ENCODE data around the gene USP1. TPM values are rescaled to one million over a fixed set of nuclear protein-coding genes. Genes with fewer than 3 reads are reported as not detected.

Gene USP1
- total RNA-seq, 4 donors from 2014 or later: 17.6 to 26.4 (median 20.7) TPM

DNA sequence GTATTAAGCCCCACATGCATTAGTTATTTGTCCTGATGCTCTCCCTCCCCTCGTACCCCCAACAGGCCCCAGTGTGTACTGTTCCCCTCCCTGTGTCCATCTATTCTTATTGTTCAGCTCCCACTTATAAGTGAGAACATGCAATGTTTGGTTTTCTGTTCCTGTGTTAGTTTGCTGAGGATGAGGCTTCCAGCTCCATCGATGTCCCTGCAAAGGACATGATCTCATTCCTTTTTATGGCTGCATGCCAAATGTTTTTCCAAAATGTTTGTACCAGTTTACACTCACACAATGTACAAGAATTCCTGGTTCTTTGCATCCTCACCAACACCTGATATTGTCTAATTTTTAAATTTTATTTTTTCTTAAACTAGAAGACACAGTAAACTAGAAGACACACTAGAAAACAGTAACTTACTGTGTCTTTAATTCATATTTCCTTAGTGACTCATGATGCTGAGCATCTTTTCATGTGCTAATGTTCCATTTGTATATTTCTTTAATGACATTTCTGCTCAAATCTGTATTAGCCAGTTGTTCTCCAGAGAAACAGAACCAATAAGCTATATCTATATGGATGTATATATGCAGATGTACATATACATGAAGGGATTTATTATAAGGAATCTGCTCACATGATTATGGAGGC, 19.4 kb upstream of the USP1 start:
- 56% methylated on average over 2 of the region's 2 CpGs for WGBS
- Histone ChIP-seq H3K36me3 (no peaks in the 10 kb centered on the region), H3K27me3 (no peaks in the 10 kb centered on the region), H3K9me3 (no peaks in the 10 kb centered on the region), H3K27ac (no peak overlapping the region), H3K4me3 (no peak overlapping the region), H3K4me1 (no peaks in the 10 kb centered on the region)
- DNase-seq (ENCODE audit: low spot score in 2 of 2): no peak
- TF ChIP-seq EP300 (IDR thresholded peaks at IDR 0.05) (no peak), POLR2AphosphoS5 (IDR thresholded peaks at IDR 0.05) (no peak), POLR2A (IDR thresholded peaks at IDR 0.05) (no peak)
- TF ChIP-seq, protein P1, sequence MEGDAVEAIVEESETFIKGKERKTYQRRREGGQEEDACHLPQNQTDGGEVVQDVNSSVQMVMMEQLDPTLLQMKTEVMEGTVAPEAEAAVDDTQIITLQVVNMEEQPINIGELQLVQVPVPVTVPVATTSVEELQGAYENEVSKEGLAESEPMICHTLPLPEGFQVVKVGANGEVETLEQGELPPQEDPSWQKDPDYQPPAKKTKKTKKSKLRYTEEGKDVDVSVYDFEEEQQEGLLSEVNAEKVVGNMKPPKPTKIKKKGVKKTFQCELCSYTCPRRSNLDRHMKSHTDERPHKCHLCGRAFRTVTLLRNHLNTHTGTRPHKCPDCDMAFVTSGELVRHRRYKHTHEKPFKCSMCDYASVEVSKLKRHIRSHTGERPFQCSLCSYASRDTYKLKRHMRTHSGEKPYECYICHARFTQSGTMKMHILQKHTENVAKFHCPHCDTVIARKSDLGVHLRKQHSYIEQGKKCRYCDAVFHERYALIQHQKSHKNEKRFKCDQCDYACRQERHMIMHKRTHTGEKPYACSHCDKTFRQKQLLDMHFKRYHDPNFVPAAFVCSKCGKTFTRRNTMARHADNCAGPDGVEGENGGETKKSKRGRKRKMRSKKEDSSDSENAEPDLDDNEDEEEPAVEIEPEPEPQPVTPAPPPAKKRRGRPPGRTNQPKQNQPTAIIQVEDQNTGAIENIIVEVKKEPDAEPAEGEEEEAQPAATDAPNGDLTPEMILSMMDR (IDR thresholded peaks at IDR 0.05): no peak

DNA sequence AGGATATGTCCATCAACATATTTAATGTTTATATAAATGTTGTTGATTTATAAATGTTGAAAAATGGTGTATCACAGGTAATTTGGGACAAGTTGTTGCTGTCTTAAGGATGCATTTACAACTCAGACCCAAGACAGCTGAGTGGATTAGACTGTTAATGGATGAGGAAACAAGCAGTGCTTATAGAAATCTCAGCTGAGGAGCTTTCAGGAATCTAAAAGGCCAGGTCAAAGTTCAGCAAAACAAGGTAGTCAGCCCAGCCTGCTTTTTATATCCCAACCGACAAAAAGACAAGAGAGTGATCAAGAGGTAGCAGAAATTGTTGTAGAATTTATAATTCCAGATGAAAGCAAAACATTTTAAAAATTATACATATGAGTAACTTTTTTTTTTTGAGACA, 16.6 kb upstream of the USP1 start:
- Histone ChIP-seq H3K36me3 (no peaks in the 10 kb centered on the region), H3K4me3 (no peak overlapping the region), H3K4me1 (peaks cover 6% of the 10 kb centered on the region), H3K27me3 (no peaks in the 10 kb centered on the region), H3K27ac (no peak overlapping the region), H3K9me3 (no peaks in the 10 kb centered on the region)
- 87% methylated on average over 1 of the region's 1 CpG for WGBS
- TF ChIP-seq EP300 (IDR thresholded peaks at IDR 0.05): no peak
- TF ChIP-seq, protein P1 (IDR thresholded peaks at IDR 0.05): no peak
- TF ChIP-seq POLR2A (IDR thresholded peaks at IDR 0.05): no peak
- no peak for TF ChIP-seq POLR2AphosphoS5 (IDR thresholded peaks at IDR 0.05)
- DNase-seq (ENCODE audit: low spot score in 2 of 2): no peak

DNA sequence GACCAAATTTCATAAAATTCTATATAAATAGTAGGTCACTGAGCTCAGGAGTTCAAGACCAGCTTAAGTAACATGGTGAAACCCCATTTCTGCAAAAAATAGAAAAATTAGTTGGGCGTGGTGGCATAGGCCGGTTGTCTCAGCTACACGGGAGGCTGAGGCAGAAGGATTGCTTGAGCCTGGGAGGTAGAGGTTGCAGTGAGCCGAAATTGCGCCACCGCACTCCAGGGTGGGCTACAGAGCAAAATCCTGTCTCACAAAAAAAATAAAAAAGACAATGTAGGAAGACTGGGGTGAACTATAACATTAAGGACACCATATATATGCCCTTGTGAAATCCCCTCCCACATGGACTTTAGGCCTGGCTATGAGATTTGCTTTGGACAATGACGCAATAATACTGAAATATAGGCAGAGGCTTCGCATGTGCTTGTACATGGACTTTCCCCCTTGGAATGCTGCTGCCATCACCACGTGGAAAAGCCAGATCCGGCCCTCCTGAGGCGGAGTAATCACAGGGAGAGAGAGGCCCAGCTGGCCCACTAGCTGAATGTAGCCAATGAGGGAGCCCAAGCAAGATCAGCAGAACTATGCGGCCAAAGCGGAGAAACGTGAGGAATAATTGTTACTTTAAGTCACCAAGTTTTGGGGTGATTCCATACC, 13.1 kb upstream of the USP1 start:
- Histone ChIP-seq H3K27ac (no peak overlapping the region), H3K9me3 (no peaks in the 10 kb centered on the region), H3K36me3 (no peaks in the 10 kb centered on the region), H3K4me3 (no peak overlapping the region), H3K4me1 (peaks cover 6% of the 10 kb centered on the region), H3K27me3 (no peaks in the 10 kb centered on the region)
- TF ChIP-seq EP300 (IDR thresholded peaks at IDR 0.05): no peak
- TF ChIP-seq, protein P1 (IDR thresholded peaks at IDR 0.05): no peak
- TF ChIP-seq POLR2AphosphoS5 (IDR thresholded peaks at IDR 0.05): no peak
- TF ChIP-seq POLR2A (IDR thresholded peaks at IDR 0.05): no peak
- 91% methylated on average over 14 of the region's 14 CpGs for WGBS
- DNase-seq (ENCODE audit: low spot score in 2 of 2): no peak

DNA sequence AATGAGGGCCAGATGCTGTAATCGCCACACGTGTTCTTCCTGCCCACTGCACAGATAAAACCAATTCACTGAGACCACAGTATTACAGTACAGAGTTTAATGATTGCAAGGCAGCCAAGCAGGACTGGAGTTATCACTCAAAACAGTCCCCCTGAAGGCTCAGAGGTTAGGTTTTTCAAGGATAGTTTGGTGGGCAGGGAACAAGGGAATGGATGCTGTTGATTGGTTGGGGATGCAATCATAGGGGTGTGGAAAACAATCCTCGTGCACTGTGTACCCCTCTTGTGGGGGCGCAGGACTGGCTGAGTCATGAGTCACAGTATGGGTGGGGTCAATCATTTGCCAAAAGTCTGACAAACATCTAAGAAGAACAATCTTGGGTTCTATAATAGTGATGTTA, 12.4 kb upstream of the USP1 start:
- WGBS: 48% methylated on average over 4 of the region's 4 CpGs
- no peak overlapping the region for H3K4me3 ChIP-seq
- H3K9me3 ChIP-seq: no peaks in the 10 kb centered on the region
- H3K27ac ChIP-seq: no peak overlapping the region
- no peaks in the 10 kb centered on the region for H3K36me3 ChIP-seq
- H3K27me3 ChIP-seq: no peaks in the 10 kb centered on the region
- TF ChIP-seq POLR2A (IDR thresholded peaks at IDR 0.05) (no peak), EP300 (IDR thresholded peaks at IDR 0.05) (no peak), POLR2AphosphoS5 (IDR thresholded peaks at IDR 0.05) (no peak)
- TF ChIP-seq, protein P1 (IDR thresholded peaks at IDR 0.05): no peak
- DNase-seq (ENCODE audit: low spot score in 2 of 2): no peak
- peaks cover 6% of the 10 kb centered on the region for H3K4me1 ChIP-seq

DNA sequence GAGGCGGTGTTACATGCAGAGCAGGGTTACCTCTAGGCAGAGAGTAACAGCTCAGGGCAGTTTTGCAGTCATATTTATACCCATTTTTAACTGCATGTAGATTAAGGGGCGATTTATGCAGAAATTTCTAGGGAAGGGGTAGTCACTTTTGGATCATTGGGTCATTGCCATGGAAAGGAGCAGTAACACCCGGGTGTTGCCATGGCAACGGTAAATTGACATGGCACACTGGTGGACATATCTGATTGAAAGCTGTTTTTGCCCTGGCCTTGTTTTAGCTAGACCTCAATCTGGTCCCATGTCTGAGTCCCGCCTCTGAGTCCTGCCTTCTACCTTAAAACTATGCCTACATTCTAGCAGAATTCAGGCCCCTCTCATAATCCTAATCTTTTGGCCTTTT, 11.8 kb upstream of the USP1 start:
- DNase-seq (ENCODE audit: low spot score in 2 of 2): no peak
- no peaks in the 10 kb centered on the region for H3K36me3 ChIP-seq
- H3K4me3 ChIP-seq: no peak overlapping the region
- H3K9me3 ChIP-seq: no peaks in the 10 kb centered on the region
- H3K27ac ChIP-seq: no peak overlapping the region
- TF ChIP-seq, protein P1 (IDR thresholded peaks at IDR 0.05): no peak
- TF ChIP-seq POLR2AphosphoS5 (IDR thresholded peaks at IDR 0.05) (no peak), EP300 (IDR thresholded peaks at IDR 0.05) (no peak), POLR2A (IDR thresholded peaks at IDR 0.05) (no peak)
- 81% methylated on average over 5 of the region's 5 CpGs for WGBS
- no peaks in the 10 kb centered on the region for H3K27me3 ChIP-seq
- peaks cover 6% of the 10 kb centered on the region for H3K4me1 ChIP-seq
